Measurements from ENCODE around the gene ENG.

GRCh38 chr9:127808347-127809001, 46.0 kb downstream of the ENG start:
- TF ChIP-seq CHD4 (IDR thresholded peaks at IDR 0.05; ENCODE audit: borderline replicate concordance) (no peak), CTCF (IDR thresholded peaks at IDR 0.05) (no peak), RAD21 (conservative IDR thresholded peaks at IDR 0.05 in 1 of 2, IDR thresholded peaks at IDR 0.05 in 1 of 2) (no peak), JUNB (IDR thresholded peaks at IDR 0.05) (no peak)
